ENCODE measurements around the gene DBF4B.

- TF ChIP-seq ATF3 (IDR thresholded peaks at IDR 0.05): no peak
- TF ChIP-seq CTCF (IDR thresholded peaks at IDR 0.05; ENCODE audit: low read depth, low read length, missing input control): no peak
- no peak for TF ChIP-seq RAD21 (IDR thresholded peaks at IDR 0.05)
- no peak for TF ChIP-seq YY1 (IDR thresholded peaks at IDR 0.05)
- TF ChIP-seq TAF1 (conservative IDR thresholded peaks at IDR 0.05): no peak
- no peak for TF ChIP-seq RXRA (IDR thresholded peaks at IDR 0.05)
- no peak for TF ChIP-seq JUND (IDR thresholded peaks at IDR 0.05)
- TF ChIP-seq ZBTB33 (IDR thresholded peaks at IDR 0.05): no peak
- no peak for TF ChIP-seq HNF4G (IDR thresholded peaks at IDR 0.05)
- TF ChIP-seq REST (IDR thresholded peaks at IDR 0.05): no peak
Measured at GRCh38 chr17:44738214-44738906, 29.9 kb downstream of the DBF4B start.

All from liver (tissue), 3 donors.